Ishikawa (cell line): ENCODE measurements around the gene SLC15A1.

Source experiments
- CEBPB ChIP-seq: IDR thresholded peaks from 2 replicates; pipeline ENCODE4 v1.6.1; 2012
- CREB1 ChIP-seq: IDR thresholded peaks from 2 replicates; pipeline ENCODE4 v1.6.1; 2012; ENCODE audit warnings: low read depth
- EGR1 ChIP-seq: IDR thresholded peaks from 2 replicates; pipeline ENCODE4 v1.6.1; 2012
- EP300 ChIP-seq: IDR thresholded peaks from 2 replicates; pipeline ENCODE4 v1.6.1; 2012; ENCODE audit warnings: borderline replicate concordance
- FOXM1 ChIP-seq: IDR thresholded peaks from 2 replicates; pipeline ENCODE4 v1.6.1; 2012; ENCODE audit warnings: low read depth, borderline replicate concordance
- NFIC ChIP-seq: IDR thresholded peaks from 2 replicates; pipeline ENCODE4 v1.6.1; 2012
- RAD21 ChIP-seq: IDR thresholded peaks from 2 replicates; pipeline ENCODE4 v1.6.1; 2012; ENCODE audit warnings: low read depth
- REST ChIP-seq: IDR thresholded peaks from 2 replicates; pipeline ENCODE4 v1.6.1; 2012; ENCODE audit warnings: low read depth, mild to moderate bottlenecking
- TAF1 ChIP-seq: IDR thresholded peaks from 2 replicates; pipeline ENCODE4 v1.6.1; 2012; ENCODE audit warnings: low read depth, mild to moderate bottlenecking
- TCF12 ChIP-seq: IDR thresholded peaks from 2 replicates; pipeline ENCODE4 v1.6.1; 2012; ENCODE audit warnings: low read depth
- TEAD4 ChIP-seq: IDR thresholded peaks from 2 replicates; pipeline ENCODE4 v1.6.1; 2012
- USF1 ChIP-seq: IDR thresholded peaks from 2 replicates; pipeline ENCODE4 v1.6.1; 2012
- YY1 ChIP-seq: IDR thresholded peaks from 2 replicates; pipeline ENCODE4 v1.6.1; 2012; ENCODE audit warnings: low read depth
- ZBTB7A ChIP-seq: IDR thresholded peaks from 2 replicates; pipeline ENCODE4 v1.6.1; 2012; ENCODE audit warnings: low read depth
- TF ChIP-seq, protein P1 (sequence below): IDR thresholded peaks from 2 replicates; pipeline ENCODE4 v1.6.1; 2012

The SLC15A1 gene

DNA sequence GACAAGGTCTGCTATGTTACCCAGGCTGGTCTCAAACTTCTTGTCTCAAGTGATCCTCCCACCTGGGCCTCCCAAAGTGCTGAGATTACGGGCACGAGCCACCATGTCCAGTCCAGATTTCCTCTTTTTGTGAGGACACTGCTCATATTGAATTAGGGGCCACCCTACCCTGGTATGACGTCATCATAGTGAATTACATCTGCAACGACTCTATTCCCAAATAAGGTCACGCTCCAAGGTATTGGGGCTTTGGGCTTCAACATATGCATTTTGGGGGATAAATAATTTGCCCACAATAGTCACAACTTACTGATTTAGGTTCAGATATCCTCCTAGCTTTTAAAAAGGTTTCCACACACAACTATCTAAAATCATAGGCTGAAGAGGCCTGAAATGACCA, 9.5 kb downstream of the SLC15A1 start:
- TF ChIP-seq, protein P1, sequence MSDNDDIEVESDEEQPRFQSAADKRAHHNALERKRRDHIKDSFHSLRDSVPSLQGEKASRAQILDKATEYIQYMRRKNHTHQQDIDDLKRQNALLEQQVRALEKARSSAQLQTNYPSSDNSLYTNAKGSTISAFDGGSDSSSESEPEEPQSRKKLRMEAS = no peak
- no peak for TF ChIP-seq NFIC
- TF ChIP-seq FOXM1 = no peak
- TF ChIP-seq RAD21 = no peak

GRCh38 chr13:98741741-98742435, 10.6 kb downstream of the SLC15A1 start:
- TF ChIP-seq USF1 = no peak
- no peak for TF ChIP-seq TAF1
- TF ChIP-seq, protein P1 = peak; percentile 33; the same call in 1 of the 2 replicates
- TF ChIP-seq CEBPB = no peak
- no peak for TF ChIP-seq YY1
- TF ChIP-seq NFIC = peak; percentile 55; the same call in 1 of the 2 replicates

DNA sequence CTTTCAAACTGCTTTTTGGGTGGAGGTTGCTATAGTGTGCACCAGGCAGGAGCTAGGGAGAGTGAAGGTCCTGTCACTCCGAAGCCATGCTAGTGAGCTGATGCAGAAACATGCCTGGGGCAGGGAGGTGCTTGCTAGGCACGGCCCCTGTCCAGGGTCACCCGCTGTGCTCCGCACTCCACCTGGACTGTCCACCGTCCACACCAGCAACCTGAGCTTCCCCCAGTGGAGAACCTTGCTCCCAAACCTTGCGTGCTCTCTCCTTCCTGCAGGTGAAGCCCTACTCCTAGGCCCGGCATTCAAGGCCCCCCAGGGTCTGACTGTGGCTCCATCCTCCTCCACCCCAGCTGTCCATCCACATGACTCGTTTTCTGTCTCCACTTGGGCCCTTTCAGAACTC, 12.3 kb downstream of the SLC15A1 start:
- no peak for TF ChIP-seq USF1
- TF ChIP-seq TEAD4 = no peak
- TF ChIP-seq RAD21 = no peak
- TF ChIP-seq YY1 = no peak

DNA sequence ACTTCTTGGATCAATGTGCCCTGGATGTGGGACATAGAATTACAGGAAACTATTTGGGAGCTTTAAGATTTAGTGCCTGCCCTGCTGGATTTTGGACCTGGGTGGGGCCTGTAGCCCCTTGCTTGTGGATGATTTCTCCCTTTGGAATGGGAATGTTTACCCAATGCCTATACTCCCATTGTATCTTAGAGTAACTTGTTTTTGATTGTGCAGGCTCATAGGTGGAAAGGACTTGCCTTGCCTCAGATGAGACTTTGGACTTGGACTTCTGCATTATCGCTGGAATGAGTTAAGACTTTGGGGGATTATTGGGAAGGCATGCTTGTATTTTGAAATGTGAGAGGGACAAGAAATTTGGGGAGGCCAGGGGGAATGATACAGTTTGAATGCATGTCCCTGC, 13.5 kb downstream of the SLC15A1 start:
- no peak for TF ChIP-seq RAD21
- TF ChIP-seq TAF1 = no peak
- TF ChIP-seq USF1 = no peak
- no peak for TF ChIP-seq TEAD4
- TF ChIP-seq, protein P1 = no peak

GRCh38 chr13:98738213-98738612, 14.3 kb downstream of the SLC15A1 start:
- TF ChIP-seq FOXM1 (no peak), TCF12 (no peak), REST (no peak), USF1 (no peak), YY1 (no peak), ZBTB7A (no peak), TEAD4 (no peak), EP300 (no peak), EGR1 (no peak), CEBPB (no peak), RAD21 (no peak)
- TF ChIP-seq, protein P1 = no peak

DNA sequence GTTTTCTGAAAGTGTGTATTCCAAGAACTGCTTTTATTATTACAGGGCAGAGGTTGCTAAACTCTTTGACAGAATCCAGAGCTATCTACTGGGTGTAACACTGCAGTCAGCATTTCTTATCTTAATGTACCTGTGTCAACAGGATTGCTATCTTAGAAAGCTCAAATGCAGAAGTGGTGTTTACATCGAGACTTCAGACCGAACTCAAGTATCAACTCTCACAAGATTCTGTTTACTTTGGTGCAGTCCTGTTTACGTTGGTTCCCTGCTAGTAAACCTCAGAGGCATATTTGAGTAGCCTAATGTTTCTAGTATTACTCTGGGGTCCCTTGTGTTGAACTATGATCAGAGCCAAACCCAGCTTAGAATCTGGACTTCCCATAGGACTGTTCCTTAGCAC, 20.5 kb downstream of the SLC15A1 start:
- TF ChIP-seq REST (no peak), CREB1 (no peak), TAF1 (no peak), USF1 (no peak), TCF12 (no peak), NFIC (no peak), EP300 (no peak), EGR1 (no peak), TEAD4 (no peak), YY1 (no peak), ZBTB7A (no peak), FOXM1 (no peak), CEBPB (no peak), RAD21 (no peak)
- TF ChIP-seq, protein P1 = no peak
